Stomach (tissue), 9 donors: ENCODE results near the gene ADIPOR1. TPM values are rescaled to one million over a fixed set of nuclear protein-coding genes. Genes with fewer than 3 reads are reported as not detected.

ENCODE experiments used
- DNase-seq, 2 donors: peaks; one replicate each; pipeline versions ENCODE4 v3.0.0 to v3.0.0-alpha.2; 2013 to 2019
- H3K27ac ChIP-seq, 5 donors: fragments of 200-600 bp in 4 of 5; sonication (generic) in 4 of 5; one replicate each; pipeline ENCODE4 v1.5.1; 2013 to 2019; ENCODE audit warnings: mild to moderate bottlenecking in 1 of 5, moderate library complexity in 1 of 5
- H3K27me3 ChIP-seq, 3 donors: fragments of 200-600 bp; sonication (generic); one replicate each; pipeline ENCODE4 v1.5.1; 2017 to 2019; ENCODE audit warnings: mixed run types in 1 of 3
- H3K36me3 ChIP-seq, 4 donors: fragments of 200-600 bp; sonication (generic); 1 replicate in 3 of 4; 2 replicates in 1 of 4; pipeline ENCODE4 v1.5.1; 2016 to 2019
- H3K4me1 ChIP-seq, 4 donors: fragments of 200-600 bp; sonication (generic); one replicate each; pipeline ENCODE4 v1.5.1; 2016 to 2019
- H3K4me3 ChIP-seq, 4 donors: fragments of 200-600 bp; sonication (generic) in 3 of 4; one replicate each; pipeline ENCODE4 v1.5.1; 2016 to 2019; ENCODE audit warnings: mild to moderate bottlenecking in 1 of 4
- H3K9me3 ChIP-seq, 4 donors: fragments of 200-600 bp; sonication (generic); one replicate each; pipeline ENCODE4 v1.5.1; 2016 to 2019
- CTCF ChIP-seq, 7 experiments: fragments of 450-650 bp in 4 of 7; fragments of 200-600 bp in 3 of 7; sonication (generic) in 3 of 7; IDR thresholded peaks; one replicate each; pipeline ENCODE4 v1.5.1; 2016 to 2019; ENCODE audit warnings: antibody characterized with exemption in 7 of 7, control low read depth in 2 of 7, mild to moderate bottlenecking in 1 of 7
- EP300 ChIP-seq: sonication (generic); formaldehyde crosslinking; IDR thresholded peaks from one replicate; pipeline ENCODE4 v1.6.1; 2017; ENCODE audit warnings: antibody characterized with exemption
- POLR2A ChIP-seq, 4 donors: fragments of 450-650 bp; IDR thresholded peaks; one replicate each; pipeline ENCODE4 v1.6.1; 2016; ENCODE audit warnings: antibody characterized with exemption in 4 of 4, control low read depth in 2 of 4, mild to moderate bottlenecking in 1 of 4, moderate library complexity in 1 of 4
- POLR2AphosphoS5 ChIP-seq, 3 donors: sonication (generic); formaldehyde crosslinking; IDR thresholded peaks; one replicate each; pipeline ENCODE4 v1.6.1; 2016; ENCODE audit warnings: antibody characterized with exemption in 3 of 3
- WGBS, 5 donors: extraction: QIAGEN DNeasy Blood & Tissue Kit in 3 of 5; methylation state at CpG; one replicate each; pipeline versions ENCODE4 v1.1.5 to v1.1.7; 2013 to 2018; 5-methylcytosine and 5-hydroxymethylcytosine counted together
- intact Hi-C: fragments of 100-400 bp; cut with DNase I; formaldehyde crosslinking; loops from one replicate; pipeline ENCODE4 v1.15.1; 2023; ENCODE audit warnings: low total_unique reads
- polyA plus RNA-seq, 3 donors: library from polyadenylated mRNA; stranded (reverse); fragments of 200-250 nt; gene quantifications; one replicate each; pipeline ENCODE4 v1.2.3, GENCODE V29; 2013
- total RNA-seq, 5 donors: library from RNA; depleted of rRNA; stranded (reverse); fragments of >200 nt; gene quantifications; one replicate each; pipeline versions ENCODE4 v1.1.0 to v1.2.3, GENCODE V29; 2014 to 2016
- donor health status: healthy with polysubstance abuse.
- donor health status: Bipolar disorder and iron deficiency.
- donor health status: healthy.

Gene ADIPOR1
- total and polyA plus RNA-seq, 8 donors = 46.1 to 112 (median 65.9) TPM

- no peak overlapping the region for H3K4me3 ChIP-seq
- no peaks in the 10 kb centered on the region for H3K9me3 ChIP-seq
- no peak for DNase-seq
- WGBS, 5 donors = 43 to 69% (median 61%) methylated on average over 2 of the region's 2 CpGs
- peaks cover 31 to 54% (median 50%) of the 10 kb centered on the region in 4 donors for H3K4me1 ChIP-seq
- TF ChIP-seq POLR2AphosphoS5 (IDR thresholded peaks at IDR 0.05) = no peak
- no peak for TF ChIP-seq POLR2A (IDR thresholded peaks at IDR 0.05)
- no peak for TF ChIP-seq CTCF (IDR thresholded peaks at IDR 0.05)
- TF ChIP-seq EP300 = no peak
- H3K36me3 ChIP-seq = peaks cover 39 to 56% (median 47%) of the 10 kb centered on the region in 4 donors
- H3K27ac ChIP-seq = no peak overlapping the region
- intact Hi-C loops = no loop called here
- no peaks in the 10 kb centered on the region for H3K27me3 ChIP-seq
These were observed 6.7 kb downstream of the ADIPOR1 start for GRCh38 chr1:202951437-202951836.

- Histone ChIP-seq H3K4me1 (no peaks in the 10 kb centered on the region), H3K4me3 (no peak overlapping the region), H3K27me3 (no peaks in the 10 kb centered on the region), H3K36me3 (peaks cover 68 to 100% (median 100%) of the 10 kb centered on the region in 4 donors), H3K9me3 (no peaks in the 10 kb centered on the region), H3K27ac (no peak overlapping the region)
- TF ChIP-seq POLR2A (IDR thresholded peaks at IDR 0.05) (no peak), POLR2AphosphoS5 (IDR thresholded peaks at IDR 0.05) (no peak), EP300 (no peak), CTCF (IDR thresholded peaks at IDR 0.05) (no peak)
- DNase-seq = no peak
- WGBS, 5 donors = 93 to 100% (median 98%) methylated on average over 2 of the region's 2 CpGs
- intact Hi-C loops = no loop called here
These were observed 12.6 kb downstream of the ADIPOR1 start for GRCh38 chr1:202945483-202945882.

DNA sequence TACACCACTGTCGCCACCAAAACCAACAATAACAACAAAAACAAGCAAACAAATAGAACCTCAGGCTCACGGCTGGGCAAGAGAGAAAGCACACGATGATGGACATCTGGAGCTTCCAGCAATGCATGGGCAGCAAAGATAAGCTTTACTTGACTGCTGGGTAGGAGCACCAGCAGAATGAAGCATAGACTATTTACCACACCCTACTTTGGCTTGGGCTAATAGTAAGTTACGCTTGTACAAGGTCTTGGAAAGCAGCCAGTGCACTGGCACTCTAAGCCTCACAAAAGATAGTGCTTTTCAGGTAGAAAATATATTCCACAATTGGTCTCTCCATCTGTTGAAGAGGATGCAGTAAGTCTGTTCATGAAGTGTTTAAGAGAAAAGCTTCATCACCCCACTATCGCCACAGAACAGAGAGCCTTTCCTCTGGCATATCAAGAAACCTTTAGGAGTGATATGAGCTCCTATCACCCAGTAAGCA, 13.6 kb downstream of the ADIPOR1 start:
- intact Hi-C loops = no loop called here
- no peak overlapping the region for H3K27ac ChIP-seq
- no peaks in the 10 kb centered on the region for H3K9me3 ChIP-seq
- peaks cover 58 to 100% (median 98%) of the 10 kb centered on the region in 4 donors for H3K36me3 ChIP-seq
- H3K27me3 ChIP-seq = no peaks in the 10 kb centered on the region
- H3K4me1 ChIP-seq = no peaks in the 10 kb centered on the region
- no peak for DNase-seq
- 67 to 77% (median 73%) methylated on average over 5 of the region's 5 CpGs for WGBS, 5 donors
- no peak for TF ChIP-seq CTCF (IDR thresholded peaks at IDR 0.05)
- TF ChIP-seq EP300 = no peak
- no peak overlapping the region for H3K4me3 ChIP-seq

DNA sequence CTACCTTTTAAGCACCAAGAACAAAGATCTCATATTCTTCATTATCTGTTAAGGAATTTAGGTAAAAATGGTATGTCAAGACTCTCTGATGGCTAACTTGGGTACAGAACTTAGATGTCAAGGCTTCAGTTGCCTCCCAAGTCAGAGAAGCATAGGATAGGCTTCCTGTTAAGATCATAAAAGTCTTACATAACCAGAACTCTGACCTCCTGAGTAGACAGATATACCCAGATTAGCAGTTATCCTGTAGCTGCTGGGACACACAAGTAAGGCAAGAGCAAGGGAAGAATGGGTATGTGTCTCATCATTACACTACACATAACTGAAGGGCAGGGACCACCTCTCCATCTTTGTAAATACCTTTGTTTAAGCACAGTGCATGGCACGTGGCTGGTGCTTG, 15.7 kb downstream of the ADIPOR1 start:
- DNase-seq = no peak
- Histone ChIP-seq H3K36me3 (peaks cover 43 to 82% (median 80%) of the 10 kb centered on the region in 4 donors), H3K27me3 (no peaks in the 10 kb centered on the region), H3K27ac (no peak overlapping the region), H3K9me3 (no peaks in the 10 kb centered on the region), H3K4me1 (no peaks in the 10 kb centered on the region), H3K4me3 (no peak overlapping the region)
- 63 to 83% (median 78%) methylated on average over 1 of the region's 1 CpG for WGBS, 5 donors
- intact Hi-C loops = no loop called here
- no peak for TF ChIP-seq POLR2AphosphoS5 (IDR thresholded peaks at IDR 0.05)
- no peak for TF ChIP-seq POLR2A (IDR thresholded peaks at IDR 0.05)
- TF ChIP-seq EP300 = no peak
- no peak for TF ChIP-seq CTCF (IDR thresholded peaks at IDR 0.05)
